ENCODE results near the gene U2AF2.

U2AF2 gene

DNA sequence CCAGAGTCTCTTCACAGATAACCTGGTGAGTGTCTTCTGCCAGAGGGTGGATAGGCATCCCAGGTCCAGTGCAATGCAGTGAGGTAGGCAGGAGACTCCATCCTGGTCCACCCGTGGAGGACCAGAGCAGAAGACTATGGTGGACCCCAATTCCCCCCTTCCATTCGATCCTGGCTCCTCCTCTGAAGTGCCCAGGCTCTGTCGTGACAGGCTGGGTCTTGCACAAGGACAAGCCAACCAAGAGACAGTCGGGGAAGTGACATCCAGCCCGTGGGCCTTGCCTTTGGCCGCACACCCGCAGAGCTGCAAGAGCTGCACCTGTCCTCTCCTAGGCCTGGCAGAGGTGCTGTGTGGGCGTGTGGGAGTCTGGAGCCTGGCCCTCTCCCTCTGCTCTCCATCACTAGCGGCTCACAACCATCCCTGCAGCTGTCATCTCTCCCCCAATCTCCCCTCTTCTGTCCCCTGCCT is 33.6 kb upstream of the U2AF2 start:
- in situ Hi-C loops (cut with HindIII; ENCODE audit: low sequenced_read_pairs): loop anchor here (5.0 kb wide), 3 partner anchors 109 to 404 kb away; no protein-coding TSS in a partner anchor

DNA sequence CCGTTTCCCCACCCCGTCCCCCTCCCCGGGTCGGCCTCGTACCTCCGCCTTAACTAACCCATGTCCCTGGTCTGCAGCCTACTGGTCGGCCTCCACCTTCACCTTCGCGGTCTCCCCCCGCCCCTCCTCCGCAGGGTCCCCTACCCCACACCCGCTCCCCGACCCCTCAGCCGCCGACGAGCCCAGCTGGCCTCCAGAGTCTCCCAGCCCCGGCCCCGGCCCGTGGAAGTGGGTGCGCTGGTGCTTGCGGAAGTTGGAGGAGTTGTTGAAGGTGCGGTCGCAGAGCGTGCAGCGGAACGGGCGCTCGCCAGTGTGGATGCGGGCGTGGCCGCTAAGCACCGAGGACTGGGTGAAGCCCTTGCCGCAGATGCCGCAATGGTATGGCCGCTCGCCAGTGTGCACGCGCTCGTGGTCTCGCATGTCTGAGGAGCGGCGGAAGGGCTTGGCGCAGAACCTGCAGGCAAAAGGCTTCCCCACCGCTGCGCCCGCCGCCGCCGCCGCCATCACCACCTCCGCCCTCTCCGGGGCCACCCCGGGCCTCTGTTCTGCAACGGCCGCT is 33.1 kb upstream of the U2AF2 start:
- in situ Hi-C loops (cut with HindIII; ENCODE audit: low sequenced_read_pairs): loop anchor here (5.0 kb wide), 3 partner anchors 109 to 404 kb away; no protein-coding TSS in a partner anchor

DNA sequence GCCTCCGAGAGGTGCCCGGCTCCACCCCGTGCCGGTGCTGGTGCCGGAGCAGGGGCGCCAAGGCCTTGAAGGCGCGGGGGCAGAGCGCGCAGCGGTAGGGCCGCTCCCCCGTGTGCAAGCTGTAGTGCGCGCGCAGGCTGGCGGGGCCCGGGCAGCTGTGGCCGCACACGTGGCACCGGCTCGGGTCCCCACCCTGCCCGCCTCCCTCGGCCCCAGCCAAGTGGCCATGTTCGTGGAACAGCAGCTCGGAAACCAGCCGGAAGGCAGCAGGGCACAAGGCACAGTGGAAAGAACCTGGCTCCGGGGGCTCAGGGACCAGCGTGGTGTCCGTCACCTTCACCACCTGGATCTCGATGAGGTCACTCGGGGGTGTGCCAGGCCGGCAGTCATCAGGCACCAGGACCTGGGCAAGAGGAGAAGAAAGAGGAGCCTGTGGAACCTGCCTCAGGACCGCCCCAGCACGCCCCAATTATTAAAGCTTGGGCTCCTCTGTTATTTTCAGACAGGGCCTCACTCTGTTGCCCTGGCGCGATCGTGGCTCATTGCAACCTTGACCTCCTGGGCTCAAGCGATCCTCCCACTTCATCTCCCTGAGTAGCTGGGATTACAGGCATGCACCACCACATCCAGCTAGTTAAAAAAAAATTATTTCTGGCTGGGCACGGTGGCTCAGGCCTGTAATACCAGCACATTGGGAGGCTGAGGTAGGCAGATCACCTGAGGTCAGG is 32.4 kb upstream of the U2AF2 start:
- in situ Hi-C loops (cut with HindIII; ENCODE audit: low sequenced_read_pairs): loop anchor here (5.0 kb wide), 3 partner anchors 110 to 405 kb away; no protein-coding TSS in a partner anchor

DNA sequence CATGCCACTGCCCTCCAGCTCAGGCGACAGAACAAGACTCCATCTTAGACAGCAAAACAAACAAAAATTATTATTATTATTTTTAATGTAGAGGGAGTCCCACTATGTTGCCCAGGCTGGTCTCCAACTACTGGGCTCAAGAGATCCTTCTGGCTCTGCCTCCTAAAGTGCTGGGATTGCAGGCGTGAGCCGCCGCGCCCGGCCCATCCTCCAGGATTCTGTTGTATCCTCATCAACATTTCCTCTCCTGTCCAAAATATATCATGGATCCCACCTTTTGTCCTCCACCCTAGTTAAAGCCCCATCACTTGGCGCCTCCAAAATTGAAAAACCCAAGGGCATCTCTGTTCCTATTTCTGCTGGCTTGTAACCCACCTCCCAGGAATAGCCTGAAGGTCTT is 31.7 kb upstream of the U2AF2 start:
- in situ Hi-C loops (cut with HindIII; ENCODE audit: low sequenced_read_pairs): loop anchor here (5.0 kb wide), 3 partner anchors 111 to 406 kb away; no protein-coding TSS in a partner anchor

DNA sequence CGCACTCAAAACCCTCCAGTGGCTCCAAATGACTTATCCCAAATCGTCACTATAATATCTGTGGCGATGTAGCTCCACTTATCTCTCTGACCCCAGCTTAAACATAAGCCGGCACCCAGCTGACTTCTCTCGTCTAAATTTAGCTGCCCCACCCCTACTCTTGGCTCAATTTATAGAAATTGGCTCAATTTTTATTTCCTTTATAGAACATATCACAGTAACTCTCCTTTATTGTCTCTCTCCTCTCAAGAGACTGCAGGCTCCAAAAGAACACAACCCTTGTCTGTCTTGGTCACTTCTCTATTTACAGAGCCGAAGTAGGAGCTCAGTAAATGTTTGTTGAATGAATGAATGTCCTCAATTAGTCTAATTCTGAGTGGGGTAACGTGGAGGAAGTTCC is 31.3 kb upstream of the U2AF2 start:
- in situ Hi-C loops (cut with HindIII; ENCODE audit: low sequenced_read_pairs): loop anchor here (5.0 kb wide), 3 partner anchors 111 to 406 kb away; no protein-coding TSS in a partner anchor

DNA sequence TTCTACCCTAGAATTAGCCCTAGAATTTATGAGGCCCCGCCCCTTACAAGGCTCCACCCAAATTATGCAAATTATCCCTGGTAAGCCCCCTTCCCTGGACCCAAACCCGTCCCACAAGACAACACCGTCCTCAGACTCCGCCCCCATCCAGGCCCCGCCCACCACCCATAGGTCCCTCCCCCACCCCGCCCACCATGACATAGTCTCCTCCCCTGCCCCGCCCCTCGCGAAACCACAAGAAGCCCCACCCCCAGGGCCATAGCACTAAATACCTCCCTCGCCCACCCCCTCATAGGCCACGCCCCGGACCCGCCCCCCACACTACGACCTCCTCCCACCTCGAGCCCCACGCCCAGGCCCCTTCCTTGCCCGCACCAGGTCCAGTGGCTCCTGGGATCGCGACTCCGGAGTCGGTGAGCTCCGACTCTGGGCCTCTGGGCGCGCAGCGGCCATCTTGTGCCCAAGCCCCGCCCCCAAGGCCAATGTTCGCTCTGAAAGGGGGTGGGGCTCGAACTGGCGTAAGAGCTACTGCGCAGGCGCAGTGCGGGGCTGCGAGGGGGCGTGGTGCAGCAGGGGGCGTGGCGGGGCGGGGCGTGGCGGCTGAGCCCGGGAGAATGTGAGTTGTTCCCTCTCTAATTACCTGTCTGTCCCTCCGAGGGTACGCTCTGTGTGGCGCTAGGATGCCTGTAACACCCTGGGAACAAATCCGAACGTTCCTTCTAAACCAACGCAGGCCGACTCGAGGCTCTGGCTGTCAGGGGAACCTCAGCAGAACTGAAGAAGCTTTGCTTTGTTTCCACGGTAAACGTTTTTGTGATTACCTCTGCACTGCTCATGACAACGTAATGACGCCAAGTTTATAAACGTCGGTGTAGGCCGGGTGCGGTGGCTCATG is 30.5 kb upstream of the U2AF2 start, which contains the start of gene ZNF784:
ZNF784 (minus strand) TSS at position 458 of the 895 bp plus-strand sequence; CDS start at position 453, 5 bp downstream.
- in situ Hi-C loops (cut with HindIII; ENCODE audit: low sequenced_read_pairs): loop anchor here (5.0 kb wide), 3 partner anchors 112 to 407 kb away; no protein-coding TSS in a partner anchor

DNA sequence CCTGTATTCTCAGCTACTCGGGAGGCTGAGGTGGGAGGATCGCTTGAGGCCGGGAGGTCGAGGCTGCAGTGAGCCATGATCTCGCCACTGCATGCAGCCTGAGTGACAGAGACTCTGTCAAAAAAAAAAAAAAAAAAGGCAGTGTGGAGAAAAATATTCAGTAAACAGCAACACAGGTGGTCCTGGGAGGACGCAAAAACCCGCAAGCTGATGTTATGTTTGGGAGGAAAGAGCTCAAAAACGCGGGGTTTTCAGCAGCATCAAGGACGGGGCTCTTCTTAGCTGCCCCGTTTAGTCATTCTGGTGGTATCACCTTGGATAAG is 29.9 kb upstream of the U2AF2 start:
- in situ Hi-C loops (cut with HindIII; ENCODE audit: low sequenced_read_pairs): no loop called here

DNA sequence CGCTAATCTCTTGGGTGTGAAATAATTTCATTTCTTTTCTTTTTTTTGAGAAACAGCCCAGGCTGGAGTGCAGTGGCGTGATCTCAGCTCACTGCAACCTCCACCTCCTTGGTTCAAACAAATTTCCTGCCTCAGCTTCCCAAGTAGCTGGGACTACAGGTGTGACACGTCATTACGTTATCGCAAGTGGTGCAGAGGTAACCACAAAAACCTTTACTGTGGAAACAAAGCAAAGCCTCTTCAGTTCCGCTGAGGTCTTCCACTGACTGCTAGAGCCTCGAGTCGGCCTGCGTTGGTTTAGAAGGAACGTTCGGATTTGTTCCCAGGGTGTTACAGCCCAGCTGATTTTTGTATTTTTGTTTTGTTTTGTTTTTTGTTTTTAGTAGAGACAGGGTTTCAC is 28.5 kb upstream of the U2AF2 start:
- in situ Hi-C loops (cut with HindIII; ENCODE audit: low sequenced_read_pairs): no loop called here

DNA sequence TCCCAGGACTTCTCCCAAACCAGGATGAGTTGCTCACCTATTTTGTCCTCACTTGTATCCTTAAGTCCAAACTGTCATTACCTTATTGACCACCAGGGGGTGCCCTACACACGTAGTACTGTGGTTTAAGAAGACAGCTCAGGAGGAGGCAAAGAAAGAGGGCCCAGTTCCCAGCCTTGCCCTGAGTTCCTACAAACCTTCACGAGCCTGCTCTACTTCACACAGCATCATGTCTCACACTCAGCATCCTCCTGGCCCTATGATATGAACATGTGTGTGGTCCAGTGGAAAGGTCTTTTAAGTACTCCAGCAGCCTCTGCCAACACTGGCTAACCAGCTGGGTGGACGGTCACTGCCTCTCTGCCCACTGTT is 22.4 kb upstream of the U2AF2 start:
- in situ Hi-C loops (cut with HindIII; ENCODE audit: low sequenced_read_pairs): no loop called here

DNA sequence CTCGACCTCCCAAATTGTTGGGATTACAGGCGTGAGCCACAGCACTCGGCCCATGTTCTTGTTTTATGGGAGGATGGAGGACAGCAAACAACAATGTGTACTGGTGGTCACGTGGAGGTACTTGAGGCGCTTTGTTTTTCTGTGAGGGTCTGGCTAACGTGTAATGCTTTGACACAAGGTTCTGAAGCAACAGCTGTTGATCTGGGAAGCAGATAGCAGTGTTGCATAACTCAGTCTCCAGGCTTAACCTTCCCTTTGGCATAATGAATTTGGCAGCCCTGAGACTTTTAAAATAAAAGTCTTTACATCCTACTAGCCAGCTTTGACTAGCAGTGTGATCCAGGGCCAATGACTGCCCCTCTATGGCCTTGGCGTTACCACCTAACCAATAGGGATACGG is 21.0 kb upstream of the U2AF2 start:
- in situ Hi-C loops (cut with HindIII; ENCODE audit: low sequenced_read_pairs): no loop called here

DNA sequence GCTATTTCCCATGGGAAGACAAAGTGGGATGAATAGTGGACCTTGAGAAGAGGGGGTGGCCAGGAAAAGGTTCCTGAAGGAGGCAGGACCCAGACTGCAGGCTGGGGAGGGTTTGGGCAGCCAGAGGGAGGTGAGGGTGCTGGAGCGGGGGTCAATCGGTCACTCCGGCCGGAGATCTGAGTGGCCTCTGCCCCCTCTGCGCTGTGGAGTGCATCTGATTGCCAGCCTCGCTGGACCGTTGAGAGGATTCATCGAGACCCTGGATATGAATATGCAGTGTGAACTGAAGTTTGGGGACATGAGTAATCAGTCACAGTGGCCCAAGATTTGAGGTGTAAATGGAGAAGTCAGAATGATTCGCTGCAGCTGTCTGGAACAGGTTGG is 19.5 kb upstream of the U2AF2 start:
- in situ Hi-C loops (cut with HindIII; ENCODE audit: low sequenced_read_pairs): no loop called here

DNA sequence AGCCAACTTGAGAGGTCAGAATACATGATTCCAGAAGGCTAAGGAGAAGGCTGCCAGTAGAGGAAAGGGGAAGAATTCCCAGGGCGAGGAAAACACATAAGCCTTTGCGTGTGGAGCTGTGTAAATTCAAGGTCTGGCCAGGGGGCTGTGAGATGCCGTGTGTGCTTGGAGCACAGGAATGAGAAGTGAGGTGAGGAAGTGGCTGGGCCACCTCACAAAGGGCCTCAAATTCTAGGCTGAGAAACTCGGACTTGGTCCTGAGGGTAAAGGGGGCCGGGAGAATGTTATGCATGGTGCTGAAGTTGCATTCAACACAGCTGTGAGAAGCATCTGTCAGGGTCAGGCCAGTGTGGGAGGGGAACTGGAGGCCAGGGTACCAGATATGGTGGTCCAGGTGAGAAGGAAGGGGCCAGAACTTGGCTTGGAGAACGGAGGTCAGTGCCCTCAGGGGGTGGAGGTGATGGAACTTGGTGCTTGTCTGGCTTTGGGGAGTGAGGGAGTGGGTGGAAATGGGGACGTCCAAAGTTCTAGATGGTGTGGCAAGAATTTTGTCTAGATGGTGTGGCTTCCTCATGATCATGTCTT is 18.9 kb upstream of the U2AF2 start:
- in situ Hi-C loops (cut with HindIII; ENCODE audit: low sequenced_read_pairs): no loop called here

DNA sequence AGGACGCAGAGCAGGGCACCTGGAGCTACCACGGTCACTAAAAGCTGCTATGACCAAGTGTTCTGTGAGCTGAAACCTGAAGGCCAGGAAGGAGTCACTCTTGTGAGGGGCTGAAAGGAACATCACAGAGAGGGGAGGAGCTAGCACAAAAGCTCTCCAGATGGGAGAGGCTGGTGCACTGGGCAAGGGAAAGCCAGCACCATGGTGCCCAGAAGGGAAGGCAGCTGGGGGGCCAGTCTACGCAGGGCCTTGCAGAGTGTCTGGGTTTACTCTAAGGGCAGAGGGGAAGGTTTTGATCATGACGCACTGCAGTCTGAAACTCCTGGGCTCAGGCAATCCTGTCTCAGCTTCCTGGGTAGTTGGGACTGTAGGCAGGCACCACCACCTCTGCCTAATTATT is 18.1 kb upstream of the U2AF2 start:
- in situ Hi-C loops (cut with HindIII; ENCODE audit: low sequenced_read_pairs): no loop called here

DNA sequence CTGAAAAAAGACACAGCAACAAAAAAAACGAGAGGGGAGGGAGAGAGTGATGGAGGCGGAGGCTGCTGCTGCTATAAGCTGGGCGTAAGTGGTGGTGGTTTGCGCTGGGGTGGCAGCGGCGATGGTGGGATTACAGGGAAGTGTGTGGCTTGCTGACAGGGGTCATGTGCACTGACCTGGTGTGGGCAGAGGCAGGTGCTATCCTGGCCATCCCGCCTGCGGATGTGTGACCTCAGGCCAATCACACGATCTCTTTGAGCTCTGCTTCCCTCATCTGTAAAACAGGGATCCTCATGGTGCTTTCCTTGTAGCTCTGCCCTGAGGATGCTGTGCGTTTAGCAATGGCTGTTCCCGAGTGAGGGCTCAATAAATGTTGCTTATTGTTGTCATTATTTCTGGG is 17.3 kb upstream of the U2AF2 start:
- in situ Hi-C loops (cut with HindIII; ENCODE audit: low sequenced_read_pairs): no loop called here

DNA sequence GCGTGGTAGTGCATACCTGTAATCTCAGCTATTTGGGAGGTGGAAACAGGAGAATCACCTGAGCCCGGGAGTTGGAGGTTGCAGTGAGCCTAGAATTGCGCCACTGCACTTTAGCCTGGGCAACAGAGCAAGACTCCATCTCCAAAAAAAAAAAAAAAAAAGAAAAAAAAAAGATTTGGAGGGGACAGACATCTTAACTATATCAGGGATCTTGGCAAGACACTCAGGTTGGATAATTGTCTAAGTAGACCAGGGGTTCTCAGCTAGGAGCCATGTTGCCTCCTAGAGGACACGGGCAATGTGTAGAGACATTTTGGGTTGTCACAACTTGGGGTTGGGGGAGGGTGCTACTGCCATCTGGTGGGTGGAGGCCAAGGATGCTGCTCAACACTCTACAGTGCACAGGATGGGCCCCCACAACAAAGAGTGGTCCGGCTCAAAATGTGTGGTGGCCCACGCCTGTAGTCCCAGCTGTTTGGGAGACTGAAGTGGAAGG is 15.9 kb upstream of the U2AF2 start:
- in situ Hi-C loops (cut with HindIII; ENCODE audit: low sequenced_read_pairs): no loop called here

DNA sequence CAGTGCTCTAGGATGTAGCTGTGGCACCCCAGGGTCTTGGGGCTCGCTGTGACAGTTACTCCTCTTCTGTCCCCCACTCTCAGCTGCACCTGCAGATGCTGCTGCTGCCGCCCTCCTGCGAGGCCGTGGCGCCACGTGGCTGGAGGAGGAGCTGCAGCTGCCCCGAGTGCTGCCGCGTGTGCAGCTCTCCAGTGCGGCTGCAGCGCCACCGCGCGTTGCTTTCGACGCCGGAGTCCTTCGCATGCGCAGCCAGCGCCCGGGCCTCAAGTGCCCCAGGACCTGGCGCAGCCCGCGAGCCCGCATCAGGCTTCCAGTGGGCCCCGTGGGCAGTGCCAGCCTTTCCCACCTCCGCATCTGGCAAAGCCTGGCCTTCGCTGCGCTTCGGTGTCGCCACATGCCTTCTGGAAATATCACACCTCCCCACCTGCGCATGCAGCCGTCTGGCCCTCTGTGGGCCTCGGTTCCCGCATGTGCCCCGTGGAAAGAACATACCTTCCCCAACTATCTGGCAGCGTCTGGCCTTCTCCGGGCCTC is 14.7 kb upstream of the U2AF2 start:
- in situ Hi-C loops (cut with HindIII; ENCODE audit: low sequenced_read_pairs): no loop called here

DNA sequence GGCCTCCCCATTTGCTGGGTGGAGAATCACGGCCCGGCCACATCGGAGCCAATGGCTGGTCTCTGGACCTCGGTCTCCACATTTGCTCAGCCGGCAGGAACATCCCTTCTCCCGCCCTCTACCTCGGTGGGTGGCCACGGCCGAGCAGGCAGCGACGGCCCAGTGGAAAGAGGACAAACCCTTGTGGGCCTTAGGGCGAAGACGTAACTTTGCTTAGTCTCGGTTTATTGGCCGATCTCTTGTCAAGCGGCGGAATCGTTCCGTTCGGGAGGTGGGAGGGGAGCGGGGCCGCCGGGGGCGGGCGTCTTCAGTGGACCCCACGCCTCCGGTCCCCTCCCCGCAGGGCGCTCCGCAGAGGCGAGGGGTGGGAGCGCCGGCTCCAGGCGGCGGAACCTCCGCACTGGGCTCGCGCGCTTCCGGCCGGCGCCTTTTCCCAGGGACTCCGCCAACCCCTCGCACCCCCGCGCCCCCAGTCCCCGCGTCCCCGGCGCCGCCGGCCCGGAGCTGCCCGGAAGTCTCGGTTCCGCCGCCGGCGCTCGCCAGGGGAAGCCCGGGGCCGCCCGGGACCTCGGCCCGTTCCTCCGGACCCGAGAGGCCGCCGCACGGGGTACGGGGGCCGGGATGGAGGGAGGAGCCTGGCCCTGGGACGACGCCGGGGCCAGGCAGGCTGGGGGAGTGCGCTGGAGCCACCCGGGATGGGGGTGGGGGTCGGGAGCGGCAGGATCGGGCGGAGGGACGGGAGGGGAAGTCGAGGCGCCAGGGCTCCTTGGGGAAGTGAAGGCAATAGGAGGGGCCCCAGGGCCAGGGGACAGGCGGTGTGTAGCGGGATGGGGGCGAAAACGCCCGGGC is 14.0 kb upstream of the U2AF2 start, which contains the start of gene ZNF580:
ZNF580 (plus strand) TSS at position 426 of the 849 bp plus-strand sequence. CDS start 1,507 bp downstream, outside the sequence.
- in situ Hi-C loops (cut with HindIII; ENCODE audit: low sequenced_read_pairs): no loop called here

DNA sequence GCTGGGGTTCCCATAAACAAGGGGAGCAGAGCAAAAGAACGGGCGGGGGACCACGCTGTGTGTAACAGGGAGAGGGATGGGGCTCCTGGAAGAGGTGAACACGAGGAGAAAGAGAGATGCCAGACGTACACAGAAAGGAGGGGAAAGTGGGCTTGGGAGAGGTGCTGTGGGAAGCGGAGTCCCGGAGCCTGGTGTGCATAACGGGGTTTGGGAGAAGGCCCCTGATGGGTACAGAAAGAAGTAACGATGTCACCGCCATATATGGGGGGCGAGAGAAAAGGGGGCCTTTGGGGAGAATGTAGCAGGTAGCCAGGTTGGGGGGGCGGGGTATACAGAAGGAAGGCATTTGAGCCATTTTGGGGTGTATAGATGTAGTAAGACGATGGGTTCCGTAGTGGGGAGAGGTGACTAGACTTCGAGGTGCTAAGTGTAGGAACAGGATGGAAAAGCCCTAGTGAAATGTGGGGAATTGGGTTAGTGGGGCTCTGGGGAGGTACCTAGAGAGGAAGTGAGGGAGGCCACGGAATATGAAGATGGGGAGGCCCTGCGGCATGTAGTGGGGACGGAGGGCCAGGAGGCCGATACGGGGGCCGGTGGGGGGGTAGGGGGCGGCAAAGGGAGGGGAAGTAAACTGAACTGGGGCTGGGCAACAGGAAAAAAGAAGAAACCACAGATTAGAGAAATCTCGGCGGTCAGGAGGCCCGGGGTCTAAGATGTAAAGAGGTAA is 13.2 kb upstream of the U2AF2 start:
- in situ Hi-C loops (cut with HindIII; ENCODE audit: low sequenced_read_pairs): no loop called here
